ENCODE data around the gene CTNNA2. TPM values are rescaled to one million over a fixed set of nuclear protein-coding genes. Genes with fewer than 3 reads are reported as not detected.

The CTNNA2 gene
- total and polyA plus RNA-seq, 8 donors = 0.08 to 0.56 (median 0.17) TPM; not detected in 2

- intact Hi-C loops (cut with DNase I) = no loop called here
- Histone ChIP-seq H3K36me3 (no peaks in the 10 kb centered on the region), H3K27me3 (no peaks in the 10 kb centered on the region), H3K4me3 (no peak overlapping the region), H3K4me1 (no peaks in the 10 kb centered on the region), H3K9me3 (no peaks in the 10 kb centered on the region), H3K27ac (no peak overlapping the region)
- DNase-seq = no peak
- no peak for TF ChIP-seq CTCF (IDR thresholded peaks at IDR 0.05)
- ATAC-seq = no peak
Observed at GRCh38 chr2:80167284-80167808, 654.5 kb downstream of the CTNNA2 start.

DNA sequence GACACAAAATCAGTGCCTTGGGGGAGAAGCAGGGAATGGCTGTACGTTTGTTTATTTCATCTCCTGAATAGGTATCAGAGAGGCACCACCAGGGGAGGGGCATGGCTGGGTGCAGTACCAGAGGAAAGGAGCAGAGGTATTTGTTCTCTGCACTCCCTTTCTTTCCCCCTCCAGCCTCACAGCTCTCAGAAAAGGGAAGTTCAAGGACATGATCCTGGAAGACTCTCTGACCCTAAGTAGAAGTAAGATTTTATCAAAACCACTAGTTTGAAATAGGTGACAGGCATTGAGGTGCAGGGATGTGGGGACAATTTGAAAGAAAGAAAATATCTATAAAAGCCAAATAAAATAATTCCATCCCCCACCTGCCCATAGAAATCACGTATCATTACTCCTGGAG is 655.2 kb downstream of the CTNNA2 start:
- no peak for DNase-seq
- no peak overlapping the region for H3K27ac ChIP-seq
- no peaks in the 10 kb centered on the region for H3K9me3 ChIP-seq
- no peak for TF ChIP-seq CTCF (IDR thresholded peaks at IDR 0.05)
- H3K4me1 ChIP-seq = no peaks in the 10 kb centered on the region
- intact Hi-C loops (cut with DNase I) = no loop called here
- H3K36me3 ChIP-seq = no peaks in the 10 kb centered on the region
- H3K4me3 ChIP-seq = no peak overlapping the region
- ATAC-seq = no peak
- no peaks in the 10 kb centered on the region for H3K27me3 ChIP-seq

GRCh38 chr2:80168801-80169200 is 656.0 kb downstream of the CTNNA2 start:
- Histone ChIP-seq H3K27me3 (no peaks in the 10 kb centered on the region), H3K4me1 (no peaks in the 10 kb centered on the region), H3K4me3 (no peak overlapping the region), H3K27ac (no peak overlapping the region), H3K36me3 (no peaks in the 10 kb centered on the region), H3K9me3 (no peaks in the 10 kb centered on the region)
- no peak for ATAC-seq
- intact Hi-C loops (cut with DNase I) = no loop called here
- TF ChIP-seq CTCF (IDR thresholded peaks at IDR 0.05) = no peak
- no peak for DNase-seq

GRCh38 chr2:80169811-80170594 is 657.2 kb downstream of the CTNNA2 start:
- no peaks in the 10 kb centered on the region for H3K4me1 ChIP-seq
- H3K27ac ChIP-seq = no peak overlapping the region
- no peak for TF ChIP-seq CTCF (IDR thresholded peaks at IDR 0.05)
- ATAC-seq (no peak), DNase-seq (no peak)
- intact Hi-C loops (cut with DNase I) = no loop called here
- no peaks in the 10 kb centered on the region for H3K27me3 ChIP-seq
- no peak overlapping the region for H3K4me3 ChIP-seq
- no peaks in the 10 kb centered on the region for H3K36me3 ChIP-seq
- H3K9me3 ChIP-seq = no peaks in the 10 kb centered on the region

- peaks cover 0 to 11% of the 10 kb centered on the region in 2 donors for H3K9me3 ChIP-seq
- intact Hi-C loops (cut with DNase I) = no loop called here
- no peak for TF ChIP-seq CTCF (IDR thresholded peaks at IDR 0.05)
- DNase-seq (no peak), ATAC-seq (no peak)
- no peaks in the 10 kb centered on the region for H3K27me3 ChIP-seq
- H3K36me3 ChIP-seq = no peaks in the 10 kb centered on the region
- H3K4me1 ChIP-seq = no peaks in the 10 kb centered on the region
- no peak overlapping the region for H3K4me3 ChIP-seq
- H3K27ac ChIP-seq = no peak overlapping the region
Observed at GRCh38 chr2:80185091-80185490, 672.2 kb downstream of the CTNNA2 start.

Data from left lung (tissue), 10 donors.